ENCODE measurements around the gene TIGD3. TPM values are rescaled to one million over a fixed set of nuclear protein-coding genes. Genes with fewer than 3 reads are reported as not detected.

TIGD3 gene
- total RNA-seq, 1 experiment from 2014 or later: 1.3 TPM

DNA sequence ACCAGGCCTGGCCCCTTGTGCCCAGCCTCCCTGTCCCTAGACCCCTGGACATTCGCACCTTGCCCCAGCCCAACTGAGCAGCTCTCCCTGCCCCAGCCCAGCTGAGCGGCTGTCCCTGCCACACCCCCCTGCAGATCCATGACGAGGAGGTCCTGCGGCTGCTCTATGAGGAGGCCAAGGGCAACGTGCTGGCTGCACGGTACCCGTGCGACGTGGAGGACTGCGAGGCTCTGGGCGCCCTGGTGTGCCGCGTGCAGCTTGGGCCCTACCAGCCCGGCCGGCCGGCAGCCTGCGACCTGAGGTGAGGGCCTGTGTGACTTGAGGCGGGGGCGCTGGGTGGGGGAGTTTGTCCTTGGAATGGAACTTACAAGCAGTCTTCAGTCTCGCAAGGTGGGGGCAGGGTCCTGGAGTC is 39.6 kb downstream of the TIGD3 start:
- no peaks in the 10 kb centered on the region for H3K4me1 ChIP-seq (ENCODE audit: insufficient read depth, low read length)
- no peak overlapping the region for H3K4me3 ChIP-seq (ENCODE audit: low read length)
- ChIA-PET POLR2A (ENCODE audit: unreplicated experiment) (no interaction called here), CTCF (interaction anchor here (0.7 kb wide), 1 partner anchor 627 kb away, joined by 4 read pairs; no protein-coding TSS in a partner anchor)
- H3F3A ChIP-seq (ENCODE audit: low read length, unreplicated experiment): no peaks in the 10 kb centered on the region
- no peaks in the 10 kb centered on the region for H3K27me3 ChIP-seq (ENCODE audit: low read length)
- H3K36me3 ChIP-seq (ENCODE audit: low read depth, low read length): peaks cover 13% of the 10 kb centered on the region; the same call in 1 of the 2 replicates
- no TSS peak for BruUV-seq (replicated peaks)
- no peak for DNase-seq
- H3K79me2 ChIP-seq (ENCODE audit: low read length): peaks cover 20% of the 10 kb centered on the region
- TF ChIP-seq EZH2 (IDR thresholded peaks at IDR 0.05; ENCODE audit: low read length, unreplicated experiment) (no peak), EZH2phosphoT487 (IDR thresholded peaks at IDR 0.05; ENCODE audit: borderline replicate concordance, low read length) (no peak)
- TF ChIP-seq, protein P1, sequence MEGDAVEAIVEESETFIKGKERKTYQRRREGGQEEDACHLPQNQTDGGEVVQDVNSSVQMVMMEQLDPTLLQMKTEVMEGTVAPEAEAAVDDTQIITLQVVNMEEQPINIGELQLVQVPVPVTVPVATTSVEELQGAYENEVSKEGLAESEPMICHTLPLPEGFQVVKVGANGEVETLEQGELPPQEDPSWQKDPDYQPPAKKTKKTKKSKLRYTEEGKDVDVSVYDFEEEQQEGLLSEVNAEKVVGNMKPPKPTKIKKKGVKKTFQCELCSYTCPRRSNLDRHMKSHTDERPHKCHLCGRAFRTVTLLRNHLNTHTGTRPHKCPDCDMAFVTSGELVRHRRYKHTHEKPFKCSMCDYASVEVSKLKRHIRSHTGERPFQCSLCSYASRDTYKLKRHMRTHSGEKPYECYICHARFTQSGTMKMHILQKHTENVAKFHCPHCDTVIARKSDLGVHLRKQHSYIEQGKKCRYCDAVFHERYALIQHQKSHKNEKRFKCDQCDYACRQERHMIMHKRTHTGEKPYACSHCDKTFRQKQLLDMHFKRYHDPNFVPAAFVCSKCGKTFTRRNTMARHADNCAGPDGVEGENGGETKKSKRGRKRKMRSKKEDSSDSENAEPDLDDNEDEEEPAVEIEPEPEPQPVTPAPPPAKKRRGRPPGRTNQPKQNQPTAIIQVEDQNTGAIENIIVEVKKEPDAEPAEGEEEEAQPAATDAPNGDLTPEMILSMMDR (conservative IDR thresholded peaks at IDR 0.05; ENCODE audit: low read depth, low read length): no peak
- no peaks in the 10 kb centered on the region for H3K9me3 ChIP-seq (ENCODE audit: low read length)
- peaks cover 6% of the 10 kb centered on the region; the same call in 1 of the 2 replicates for H4K20me1 ChIP-seq (ENCODE audit: low read length)
- no peak overlapping the region for H3K27ac ChIP-seq (ENCODE audit: low read length)
- H2AFZ ChIP-seq (ENCODE audit: low read length): no peak overlapping the region
- no peak overlapping the region for H3K4me2 ChIP-seq (ENCODE audit: low read length)
- ATAC-seq: no peak
- intact Hi-C loops (cut with micrococcal nuclease): no loop called here
- H3K9me2 ChIP-seq (replicated peaks; ENCODE audit: low read length): no peaks in the 10 kb centered on the region
- H3K9ac ChIP-seq (ENCODE audit: low read length): no peak overlapping the region

DNA sequence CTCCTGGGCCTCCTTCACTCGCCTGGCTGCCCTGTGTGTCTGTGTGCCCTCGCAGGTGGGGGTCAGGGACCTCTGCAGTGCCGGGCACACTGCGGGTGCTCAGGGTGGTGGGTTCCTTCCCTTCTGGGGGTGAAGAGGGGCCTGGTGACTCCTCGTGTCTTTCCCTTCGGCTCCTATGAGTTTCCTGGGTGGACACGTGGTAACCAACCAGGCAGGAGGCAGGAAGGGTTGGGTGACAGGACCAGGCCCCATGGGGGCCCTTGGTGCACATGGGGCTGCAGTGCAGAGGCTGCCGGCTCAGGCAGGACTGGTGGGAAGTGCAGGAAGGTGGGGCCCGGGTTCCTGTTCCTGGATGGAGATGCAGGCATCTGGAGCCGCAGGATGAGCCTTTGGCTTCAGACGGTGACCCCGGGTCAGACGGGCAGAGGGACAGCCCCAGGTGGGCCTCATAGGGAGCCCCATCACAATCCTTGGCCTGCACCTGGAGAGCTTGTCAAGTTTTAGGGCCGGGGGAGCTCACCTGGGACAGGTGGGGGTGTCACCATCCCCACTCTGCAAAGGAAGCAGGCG is 41.5 kb downstream of the TIGD3 start:
- no peak overlapping the region for H3K4me3 ChIP-seq (ENCODE audit: low read length)

More for the DNA sequence above, 41.5 kb downstream of the TIGD3 start:
- peaks cover 18% of the 10 kb centered on the region; the same call in 1 of the 2 replicates for H3K36me3 ChIP-seq (ENCODE audit: low read depth, low read length)
- no peak for TF ChIP-seq EZH2 (IDR thresholded peaks at IDR 0.05; ENCODE audit: low read length, unreplicated experiment)
- TF ChIP-seq, protein P1 (conservative IDR thresholded peaks at IDR 0.05; ENCODE audit: low read depth, low read length): no peak
- no peak for TF ChIP-seq EZH2phosphoT487 (IDR thresholded peaks at IDR 0.05; ENCODE audit: borderline replicate concordance, low read length)
- no peaks in the 10 kb centered on the region for H3K9me3 ChIP-seq (ENCODE audit: low read length)
- ATAC-seq: no peak
- no peaks in the 10 kb centered on the region for H3K9me2 ChIP-seq (replicated peaks; ENCODE audit: low read length)
- BruUV-seq (replicated peaks): no TSS peak
- intact Hi-C loops (cut with micrococcal nuclease): no loop called here
- no peaks in the 10 kb centered on the region for H3F3A ChIP-seq (ENCODE audit: low read length, unreplicated experiment)
- H3K4me2 ChIP-seq (ENCODE audit: low read length): no peak overlapping the region
- CTCF ChIA-PET: no interaction called here
- no peak overlapping the region for H2AFZ ChIP-seq (ENCODE audit: low read length)
- H3K27ac ChIP-seq (ENCODE audit: low read length): no peak overlapping the region
- DNase-seq: no peak
- POLR2A ChIA-PET (ENCODE audit: unreplicated experiment): no interaction called here
- no peaks in the 10 kb centered on the region for H3K27me3 ChIP-seq (ENCODE audit: low read length)
- H3K4me1 ChIP-seq (ENCODE audit: insufficient read depth, low read length): no peaks in the 10 kb centered on the region
- H4K20me1 ChIP-seq (ENCODE audit: low read length): peaks cover under 1% of the 10 kb centered on the region; the same call in 1 of the 2 replicates
- H3K79me2 ChIP-seq (ENCODE audit: low read length): 0 out of 2 replicates have a peak, but pooled peaks cover 7% of the 10 kb centered on the region
- H3K9ac ChIP-seq (ENCODE audit: low read length): no peak overlapping the region
